Neural progenitor cell (in vitro differentiated cells): ENCODE data around the gene KAT7.
A peak's percentile ranks its signal among the peaks of the same experiment; 100 is the strongest.

ENCODE experiments used
- CTCF ChIP-seq: fragments of 200-600 bp; sonication (generic); IDR thresholded peaks from 2 replicates; pipeline ENCODE4 v1.5.1; 2017; ENCODE audit warnings: antibody characterized with exemption, mild to moderate bottlenecking
- EZH2phosphoT487 ChIP-seq: fragments of 200-600 bp; sonication (generic); IDR thresholded peaks from 2 replicates; pipeline ENCODE4 v1.6.1; 2017; ENCODE audit warnings: antibody characterized with exemption

DNA sequence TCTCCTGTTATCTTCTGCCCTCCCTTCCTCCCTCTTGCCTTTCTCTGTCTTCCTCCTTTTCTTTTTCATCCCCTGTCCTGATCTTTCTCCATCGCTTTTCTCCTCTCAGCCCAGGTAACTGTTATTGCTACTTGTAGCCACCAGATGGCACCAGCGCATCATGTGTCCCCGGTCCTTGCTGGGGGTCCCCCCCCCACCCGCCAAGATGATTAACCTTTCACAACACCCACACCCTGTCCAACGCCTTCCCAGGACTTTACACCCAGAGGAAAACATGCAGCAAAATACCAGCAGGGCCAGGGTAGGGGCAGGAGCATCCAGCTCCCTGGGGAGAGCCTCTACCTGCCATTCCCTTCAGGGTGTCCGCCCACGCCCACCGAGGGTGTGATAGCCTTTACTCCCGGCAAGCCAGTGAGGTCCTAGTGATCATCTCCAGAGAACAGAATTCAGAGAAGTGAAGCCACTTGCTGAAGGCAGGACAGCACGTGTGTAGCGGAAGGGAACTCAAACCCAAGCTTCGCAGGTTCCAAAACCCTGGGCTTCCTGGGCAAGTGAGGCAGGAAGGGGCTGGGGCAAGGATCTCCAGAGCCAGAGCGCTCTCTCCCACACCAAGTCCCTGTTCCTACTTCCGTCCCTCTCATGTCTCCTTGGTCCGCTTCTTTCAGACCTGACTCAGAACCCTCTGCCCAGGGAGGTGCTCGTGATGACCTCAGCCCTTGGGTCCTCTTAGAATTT, 72.8 kb downstream of the KAT7 start:
- peak; percentile 99 for TF ChIP-seq CTCF
- TF ChIP-seq EZH2phosphoT487, result no peak
